Dedifferentiated amniotic fluid mesenchymal stem cell (primary cell): ENCODE data around the gene CIAO2B.
A peak's percentile ranks its signal among the peaks of the same experiment; 100 is the strongest.
"Not testable (repeated sequence)": the region's sequence is repeated elsewhere in the genome, so short reads cannot be mapped to it uniquely, and the experiment has no call there.

Experiments
- DNase-seq: peaks from one replicate; pipeline ENCODE4 v3.0.0-alpha.2; 2016; ENCODE audit errors: extremely low spot score

The CIAO2B gene

DNA sequence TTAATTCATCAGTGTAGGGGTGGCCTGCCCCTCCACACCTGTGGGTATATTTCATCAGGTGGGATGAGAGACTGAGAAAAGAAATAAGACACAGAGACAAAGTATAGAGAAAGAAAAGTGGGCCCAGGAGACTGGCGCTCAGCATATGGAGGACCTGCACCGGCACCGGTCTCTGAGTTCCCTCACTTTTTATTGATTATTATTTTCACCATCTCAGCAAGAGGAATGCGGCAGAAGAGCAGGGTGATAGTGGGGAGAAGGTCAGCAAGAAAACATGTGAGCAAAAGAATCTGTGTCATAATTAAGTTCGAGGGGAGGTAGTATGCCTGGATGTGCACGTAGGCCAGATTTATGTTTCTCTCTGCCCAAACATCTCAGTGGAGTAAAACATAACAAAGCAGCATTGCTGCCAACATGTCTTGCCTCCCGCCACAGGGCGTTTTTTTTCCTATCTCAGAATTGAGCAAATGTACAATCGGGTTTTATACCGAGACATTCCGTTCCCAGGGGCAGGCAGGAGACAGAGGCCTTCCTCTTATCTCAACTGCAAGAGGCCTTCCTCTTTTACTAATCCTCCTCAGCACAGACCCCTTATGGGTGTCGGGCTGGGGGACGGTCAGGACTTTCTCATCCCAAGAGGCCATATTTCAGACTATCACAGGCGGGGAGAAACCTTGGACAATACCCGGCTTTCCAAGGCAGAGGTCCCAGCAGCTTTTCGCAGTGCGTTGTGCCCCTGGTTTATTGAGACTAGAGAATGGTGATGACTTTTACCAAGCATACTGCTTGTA lies 21.4 kb upstream of the CIAO2B start:
- not testable (repeated sequence) for DNase-seq

DNA sequence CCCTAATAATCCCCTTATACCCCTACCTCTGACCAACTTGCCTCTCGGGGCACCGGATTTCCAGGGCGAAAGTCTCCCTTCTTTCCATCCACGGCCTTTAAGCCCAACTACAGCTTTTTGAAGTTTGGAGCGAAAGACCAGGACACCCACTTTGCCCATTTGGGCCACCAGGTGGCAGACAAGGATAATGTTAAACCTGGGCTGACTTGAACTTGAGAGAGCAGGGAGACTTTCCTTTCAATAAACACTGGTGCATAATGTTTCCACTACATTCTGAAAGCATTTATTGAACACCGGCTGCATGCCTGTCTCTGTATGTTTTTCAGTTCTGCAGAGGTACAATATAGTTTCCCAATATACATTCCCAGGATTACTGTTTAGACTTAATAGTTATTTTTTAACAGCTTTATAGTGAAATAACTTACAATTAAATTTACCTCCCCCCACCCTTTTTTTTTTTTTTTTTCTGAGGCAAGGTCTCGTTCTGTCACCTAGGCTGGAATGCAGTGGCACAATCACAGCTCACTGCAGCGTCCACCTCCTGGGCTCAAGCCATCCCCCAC lies 20.0 kb upstream of the CIAO2B start:
- DNase-seq = peak; percentile 75

DNA sequence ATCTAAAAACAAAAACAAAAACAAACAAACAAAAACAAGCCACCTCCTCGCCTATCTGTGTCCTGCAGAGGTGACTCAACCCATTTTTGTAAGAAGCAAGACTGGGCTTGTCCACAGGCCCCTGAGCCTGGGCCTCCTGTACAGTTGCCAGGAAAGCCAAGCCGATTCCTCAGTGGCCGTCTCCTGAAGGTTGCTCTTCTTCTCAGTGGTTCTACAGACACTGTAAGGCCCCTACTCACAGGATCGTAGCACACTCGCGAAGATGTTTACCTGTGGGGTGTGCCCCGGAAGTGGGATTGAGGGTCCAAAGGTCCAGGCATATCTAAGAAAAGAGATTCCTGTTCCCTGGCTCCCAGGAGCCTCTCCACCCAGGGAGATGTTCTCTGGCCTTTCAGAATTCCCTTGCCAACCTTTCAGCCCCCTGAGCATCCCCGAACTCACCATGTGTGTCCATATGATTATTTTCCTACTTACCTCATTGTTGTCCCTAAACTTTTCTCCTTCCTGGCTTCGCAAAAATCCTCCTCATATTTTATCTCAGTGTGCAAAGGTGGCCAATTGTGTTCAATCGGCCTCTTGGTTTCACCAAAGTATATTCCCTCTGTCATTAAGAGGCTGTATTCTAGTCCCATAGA lies 19.4 kb upstream of the CIAO2B start:
- no peak for DNase-seq

DNA sequence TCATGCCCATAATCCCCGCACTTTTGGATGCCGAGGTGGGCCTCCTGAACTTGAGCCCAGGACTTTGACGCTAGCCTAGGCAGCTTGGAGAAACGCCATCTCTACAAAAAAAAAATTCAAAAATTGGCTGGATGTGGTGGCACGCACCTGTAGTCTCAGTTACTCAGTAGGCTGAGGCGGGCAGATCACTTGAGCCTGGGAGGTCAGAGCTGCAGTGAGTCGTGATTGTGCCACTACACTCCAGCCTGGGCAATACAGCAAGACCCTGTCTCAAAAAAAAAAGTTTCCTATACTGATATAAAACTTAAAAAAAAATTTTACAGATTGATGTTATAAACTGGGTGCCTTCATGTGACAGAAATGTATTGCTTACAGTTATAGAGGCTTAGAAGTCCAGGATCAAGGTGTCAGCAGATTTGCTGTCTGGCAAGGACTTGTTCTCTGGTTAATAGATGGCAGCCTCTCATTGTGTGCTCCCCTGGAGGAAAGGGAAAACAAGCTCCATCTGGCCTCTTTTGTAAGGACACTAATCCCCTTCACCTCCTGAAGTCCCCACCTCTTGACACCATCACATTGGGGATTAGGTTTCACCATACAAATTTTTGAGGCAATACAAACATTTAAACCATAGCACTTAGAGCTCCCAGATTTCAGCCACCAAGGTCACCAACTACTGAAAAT lies 18.4 kb upstream of the CIAO2B start:
- no peak for DNase-seq

DNA sequence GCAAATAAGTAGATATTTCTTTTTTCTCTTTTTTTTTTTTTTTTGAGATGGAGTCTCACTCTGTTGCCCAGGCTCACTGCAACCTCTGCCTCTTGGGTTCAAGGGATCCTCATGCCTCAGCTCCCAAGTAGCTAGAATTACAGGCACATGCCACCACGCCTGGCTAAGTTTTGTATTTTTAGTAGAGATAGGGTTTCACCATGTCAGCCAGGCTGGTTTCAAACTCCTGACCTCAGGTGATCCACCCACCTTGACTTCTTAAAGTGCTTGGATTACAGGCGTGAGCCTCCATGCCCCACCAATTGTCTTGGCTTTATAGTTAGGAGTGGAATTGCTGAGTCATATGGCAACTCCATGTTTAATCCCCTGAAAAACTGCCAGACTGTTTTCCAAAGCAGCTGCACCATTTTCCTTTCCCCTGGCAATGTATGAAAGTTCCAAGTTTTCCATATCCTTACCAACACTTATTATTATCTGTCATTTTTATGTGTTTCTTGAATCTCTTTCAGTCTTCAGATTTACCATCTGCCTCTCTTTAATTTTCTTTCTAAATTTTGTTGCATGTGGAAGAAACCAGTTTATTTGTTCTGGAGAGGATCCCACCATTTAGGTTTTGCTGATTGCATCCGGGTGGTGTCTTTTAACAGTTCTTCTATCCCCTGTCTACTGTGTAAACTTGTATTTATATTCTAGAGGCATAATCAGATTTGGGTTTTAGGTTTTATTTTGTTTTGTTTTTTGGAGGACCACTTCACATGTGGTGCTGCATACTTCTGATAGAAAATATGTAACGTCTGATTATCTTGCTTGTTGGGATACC lies 17.0 kb upstream of the CIAO2B start:
- DNase-seq = no peak

DNA sequence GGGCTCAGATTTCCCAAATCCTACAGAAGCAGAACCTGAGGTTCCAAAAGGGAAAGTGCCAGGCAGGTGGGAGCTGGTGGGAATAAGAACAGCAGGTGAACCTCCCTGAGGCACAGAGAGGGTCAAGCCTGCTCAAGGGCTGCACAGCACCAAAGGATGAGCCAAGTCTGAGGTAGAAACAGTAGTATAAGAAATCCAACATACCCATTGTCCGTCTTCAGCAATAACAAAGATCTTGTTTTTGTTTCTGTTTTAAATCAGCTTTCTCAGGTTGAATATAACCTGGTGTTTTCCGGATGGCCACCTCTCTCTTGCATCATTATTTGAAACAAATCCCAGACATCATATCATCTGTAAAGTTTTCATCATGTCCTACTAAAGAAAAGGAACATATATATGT lies 16.2 kb upstream of the CIAO2B start:
- no peak for DNase-seq

DNA sequence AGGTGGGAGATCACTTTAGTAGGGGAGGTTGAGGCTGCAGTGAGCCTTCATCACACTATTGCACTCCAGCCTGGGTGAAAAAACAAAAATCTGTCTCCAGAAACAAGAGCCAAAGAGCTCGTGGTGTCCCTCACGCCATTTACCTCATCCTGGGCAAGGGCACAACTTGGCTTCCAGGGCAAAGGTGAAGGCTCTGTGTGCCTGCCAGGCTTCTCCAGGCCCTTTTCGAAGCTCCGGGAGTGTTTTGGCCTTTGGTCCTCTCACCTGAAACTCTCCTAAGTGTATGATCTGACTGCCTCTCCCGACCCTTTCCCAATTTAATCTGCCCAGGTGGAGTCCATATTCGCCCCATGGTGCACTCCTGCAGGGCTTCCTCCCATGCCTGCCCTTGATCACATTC lies 15.3 kb upstream of the CIAO2B start:
- no peak for DNase-seq

DNA sequence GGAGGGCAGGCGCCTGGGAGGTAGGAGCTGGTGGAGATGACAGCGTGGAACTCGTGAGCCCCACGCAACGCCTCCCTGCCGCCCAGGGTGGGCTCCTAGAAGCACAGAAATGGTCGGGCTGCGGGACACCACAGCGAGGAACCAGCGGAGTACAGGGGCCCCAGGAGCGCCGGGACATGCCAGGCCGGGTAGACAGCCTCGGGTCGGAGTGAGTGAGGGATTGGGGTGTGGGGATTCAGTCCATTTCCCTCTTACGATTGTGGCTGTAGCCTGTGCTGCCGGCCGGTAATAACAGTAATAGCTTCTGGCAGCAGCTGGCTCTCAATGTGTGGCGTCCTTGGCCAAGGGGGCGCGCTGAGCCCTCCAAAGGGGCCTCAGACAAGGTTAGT lies 14.6 kb upstream of the CIAO2B start:
- no peak for DNase-seq

DNA sequence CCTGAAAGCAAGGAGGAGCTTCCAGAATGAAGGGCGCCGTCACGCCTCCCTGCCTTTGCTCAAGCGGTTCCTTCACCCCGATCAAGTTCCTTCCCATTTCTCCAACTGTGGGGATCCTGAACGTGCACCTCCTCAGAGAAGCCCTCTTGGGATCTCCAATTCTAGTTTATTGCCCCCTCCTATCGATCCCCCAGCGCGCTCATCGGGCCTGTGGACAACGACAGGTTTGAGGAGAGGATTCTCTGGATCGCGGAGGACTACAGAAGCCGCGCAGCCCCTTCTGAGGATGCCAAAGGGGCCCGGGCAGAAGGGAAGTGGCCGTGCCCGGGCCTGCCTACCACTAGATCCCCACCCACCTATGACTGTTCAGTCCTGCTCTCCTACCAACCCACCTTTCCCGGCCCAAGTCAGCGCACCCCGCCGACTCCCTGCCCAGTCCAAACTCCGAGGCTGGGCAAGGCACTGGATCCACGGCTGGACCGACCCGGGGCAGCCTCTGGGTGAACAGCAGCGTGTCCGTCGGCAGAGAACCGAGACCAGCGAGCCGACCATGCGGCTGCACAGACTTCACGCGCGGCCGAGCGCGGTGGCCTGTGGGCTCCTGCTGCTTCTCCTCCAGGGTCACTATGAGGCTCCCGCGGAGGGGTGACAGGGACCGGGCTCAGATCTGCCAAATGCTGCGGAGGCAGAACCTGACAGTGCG lies 14.1 kb upstream of the CIAO2B start:
- DNase-seq = no peak

DNA sequence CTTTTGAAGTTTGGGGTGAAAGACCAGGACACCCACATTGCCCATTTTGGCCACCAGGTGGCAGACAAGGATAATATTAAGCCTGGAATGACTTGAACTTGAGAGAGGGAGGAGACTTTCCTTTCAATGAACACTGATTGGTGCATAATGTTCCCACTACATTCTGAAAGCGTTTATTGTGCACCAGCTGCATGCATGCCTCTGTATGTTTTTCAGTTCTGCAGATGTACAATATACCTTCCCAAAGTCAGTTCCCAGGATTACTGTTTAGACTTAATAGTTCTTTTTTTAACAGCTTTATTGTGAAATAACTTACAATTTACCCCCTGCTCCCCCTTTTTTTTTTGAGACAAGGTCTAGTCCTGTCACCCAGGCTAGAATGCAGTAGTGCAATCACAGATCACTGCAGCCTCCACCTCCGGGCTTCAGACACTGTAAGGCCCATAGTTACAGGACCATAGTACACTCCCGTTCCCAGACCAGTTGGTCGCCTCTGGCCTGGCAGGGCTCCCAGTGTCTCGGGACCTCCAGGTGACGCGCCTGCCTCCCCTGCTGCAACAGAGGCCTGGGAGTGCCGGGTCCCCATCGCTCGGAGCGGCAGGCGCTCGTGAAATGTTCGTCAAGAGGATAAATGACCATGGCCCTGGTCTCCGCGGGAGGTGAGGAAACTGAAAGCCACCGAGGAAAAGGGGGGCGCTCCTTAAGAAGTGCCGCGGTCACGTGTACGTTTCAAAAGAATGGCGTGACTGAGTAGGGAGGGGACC lies 13.3 kb upstream of the CIAO2B start:
- peak; percentile 92 for DNase-seq

DNA sequence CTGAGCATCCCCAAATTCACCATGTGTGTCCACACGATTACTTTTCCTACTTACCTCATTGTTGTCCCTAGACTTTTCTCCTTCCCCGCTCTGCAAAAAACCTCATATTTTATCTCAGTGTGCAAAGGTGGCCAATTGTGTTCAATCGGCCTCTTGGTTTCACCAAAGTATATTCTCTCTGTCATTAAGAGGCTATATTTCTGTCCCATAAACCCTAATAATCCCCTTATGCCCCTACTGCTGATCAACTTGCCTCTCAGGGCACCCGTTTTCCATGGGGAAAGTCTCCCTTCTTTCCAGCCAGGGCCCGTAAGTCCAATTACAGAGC lies 12.7 kb upstream of the CIAO2B start:
- DNase-seq = no peak

DNA sequence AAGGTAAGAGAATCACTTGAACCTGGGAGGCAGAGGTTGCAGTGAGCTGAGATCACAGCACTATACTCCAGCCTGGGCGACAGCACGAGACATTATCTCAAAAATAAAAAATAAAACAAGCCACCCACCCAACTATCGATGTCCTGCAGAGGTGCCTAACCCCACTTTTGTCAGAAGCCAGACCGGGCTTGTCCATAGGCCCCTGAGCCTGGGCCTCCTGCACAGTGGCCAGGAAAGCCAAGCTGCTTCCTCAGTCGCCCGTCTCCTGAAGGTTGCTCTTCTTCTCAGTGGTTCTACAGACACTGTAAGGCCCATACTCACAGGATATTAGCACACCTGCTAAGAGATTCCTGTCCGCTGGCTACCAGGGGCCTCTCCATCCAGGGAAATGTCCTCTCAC lies 12.3 kb upstream of the CIAO2B start:
- no peak for DNase-seq

DNA sequence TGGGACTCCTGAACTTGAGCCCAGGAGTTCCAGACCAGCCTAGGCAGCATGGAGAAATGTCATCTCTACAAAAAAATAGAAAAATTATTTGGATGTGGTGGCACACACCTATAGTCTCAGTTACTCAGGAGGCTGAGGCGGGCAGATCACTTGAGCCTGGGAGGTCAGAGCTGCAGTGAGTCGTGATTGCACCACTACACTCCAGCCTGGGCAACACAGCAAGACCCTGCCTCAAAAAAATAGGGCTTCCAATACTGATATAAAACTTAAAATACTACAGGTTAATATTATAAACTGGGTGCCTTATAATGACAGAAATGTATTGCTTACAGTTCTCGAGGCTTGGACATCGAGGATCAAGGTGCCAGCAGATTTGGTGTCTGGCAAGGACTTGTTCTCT lies 11.7 kb upstream of the CIAO2B start:
- no peak for DNase-seq

DNA sequence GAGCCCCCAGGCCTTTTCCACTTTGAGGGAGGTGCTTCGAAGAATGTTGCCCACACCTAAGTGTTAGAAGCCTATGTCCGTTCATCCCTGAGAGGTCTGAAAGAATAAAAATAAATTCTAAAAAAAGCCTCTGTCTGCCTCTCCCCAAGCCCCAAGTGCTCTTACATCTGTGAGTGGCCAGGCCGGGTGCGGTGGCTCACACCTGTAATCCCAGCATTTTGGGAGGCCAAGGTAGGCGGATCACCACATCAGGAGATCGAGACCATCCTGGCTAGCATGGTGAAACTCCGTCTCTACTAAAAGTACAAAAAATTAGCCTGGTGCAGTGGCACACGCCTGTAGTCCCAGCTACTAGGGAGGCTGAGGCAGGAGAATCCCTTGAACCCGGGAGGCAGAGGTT lies 10.8 kb upstream of the CIAO2B start:
- not testable (repeated sequence) for DNase-seq

DNA sequence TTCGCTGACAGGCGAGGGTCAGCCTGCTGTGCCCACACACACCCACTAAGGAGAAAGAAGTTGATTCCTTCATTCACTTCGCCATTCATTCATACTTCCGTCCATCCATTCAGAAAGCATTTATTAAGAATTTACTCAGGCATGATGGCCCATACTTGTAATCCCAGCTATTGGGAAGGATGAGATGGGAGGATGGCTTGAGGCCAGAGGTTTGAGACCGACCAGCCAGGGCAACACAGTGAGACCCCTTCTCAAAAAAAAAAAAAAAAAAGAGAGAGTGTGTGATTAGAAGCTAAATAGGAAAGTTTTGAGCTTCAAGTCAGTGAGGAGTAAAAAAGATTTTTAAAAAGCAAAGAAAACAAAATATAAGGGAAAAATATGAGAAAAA lies 9.8 kb upstream of the CIAO2B start:
- no peak for DNase-seq

DNA sequence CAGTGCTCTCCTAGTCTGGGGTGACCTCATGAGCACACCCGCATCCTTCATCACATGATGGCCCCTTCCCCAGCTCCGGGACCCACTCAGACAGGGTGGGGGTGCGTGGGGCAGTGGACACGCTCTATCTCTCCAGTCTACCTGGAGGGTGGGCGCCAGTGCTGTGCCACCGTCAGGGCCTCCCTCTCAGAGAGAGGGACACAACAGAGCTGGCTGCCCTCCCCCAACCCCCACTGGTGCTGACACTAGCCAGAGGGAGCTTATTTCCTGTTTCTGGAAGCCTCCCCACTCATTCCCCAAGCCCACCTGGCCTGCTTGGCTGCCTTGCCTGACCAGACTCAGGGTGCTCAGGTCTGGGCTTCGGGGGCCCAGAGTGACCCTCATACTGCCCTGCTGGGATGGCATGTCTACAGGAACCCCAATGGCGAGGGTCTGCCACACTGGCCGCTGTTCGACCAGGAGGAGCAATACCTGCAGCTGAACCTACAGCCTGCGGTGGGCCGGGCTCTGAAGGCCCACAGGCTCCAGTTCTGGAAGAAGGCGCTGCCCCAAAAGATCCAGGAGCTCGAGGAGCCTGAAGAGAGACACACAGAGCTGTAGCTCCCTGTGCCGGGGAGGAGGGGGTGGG lies 9.3 kb upstream of the CIAO2B start:
- DNase-seq = no peak

DNA sequence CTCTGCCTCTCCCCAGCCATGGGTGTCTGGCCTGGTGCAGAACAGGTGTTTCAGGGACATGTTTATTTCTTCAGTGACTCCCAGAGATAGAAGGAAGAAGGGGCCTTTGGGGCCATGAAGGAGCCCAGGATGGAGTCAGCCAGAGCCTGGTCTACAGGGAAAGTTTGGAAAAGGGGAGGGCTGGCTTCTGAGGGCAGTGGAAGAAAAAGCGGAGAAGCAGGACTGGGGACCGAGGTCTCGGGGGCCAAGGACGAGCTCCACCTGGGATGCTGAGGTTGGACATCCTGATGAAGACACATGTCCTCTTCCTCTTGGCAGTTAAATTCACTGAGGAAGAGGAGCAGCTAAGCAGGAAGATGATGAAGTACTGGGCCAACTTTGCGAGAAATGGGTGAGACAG lies 8.8 kb upstream of the CIAO2B start:
- no peak for DNase-seq

DNA sequence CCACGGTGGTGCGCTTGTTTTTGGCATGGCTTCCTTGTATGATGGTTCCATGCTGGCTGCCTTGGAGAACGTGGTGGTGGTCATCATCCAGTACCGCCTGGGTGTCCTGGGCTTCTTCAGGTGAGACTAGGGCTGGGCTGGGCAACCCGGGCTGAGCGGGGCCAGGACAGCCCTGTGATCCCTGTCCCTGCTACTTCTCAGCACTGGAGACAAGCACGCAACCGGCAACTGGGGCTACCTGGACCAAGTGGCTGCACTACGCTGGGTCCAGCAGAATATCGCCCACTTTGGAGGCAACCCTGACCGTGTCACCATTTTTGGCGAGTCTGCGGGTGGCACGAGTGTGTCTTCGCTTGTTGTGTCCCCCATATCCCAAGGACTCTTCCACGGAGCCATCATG lies 6.0 kb upstream of the CIAO2B start:
- no peak for DNase-seq

DNA sequence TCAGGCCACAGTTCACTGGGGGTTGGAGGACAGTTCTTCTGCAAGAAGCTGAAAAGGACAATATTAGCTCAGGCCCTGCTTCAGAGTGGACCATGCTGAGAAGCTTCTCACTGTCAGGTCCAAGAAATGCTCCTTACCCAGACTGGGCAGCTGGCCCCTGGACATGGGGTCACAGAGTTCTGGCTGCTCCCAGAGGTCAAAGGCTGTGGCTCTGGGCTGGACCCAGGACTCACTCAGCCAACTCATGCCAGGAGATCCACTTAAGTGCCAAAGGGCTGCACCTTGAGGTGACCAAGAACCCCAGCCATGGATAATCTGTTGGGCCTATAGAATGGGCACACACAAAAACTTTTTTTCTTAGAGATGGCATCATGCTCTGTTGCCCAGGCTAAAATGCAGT lies 5.2 kb upstream of the CIAO2B start:
- DNase-seq = no peak

DNA sequence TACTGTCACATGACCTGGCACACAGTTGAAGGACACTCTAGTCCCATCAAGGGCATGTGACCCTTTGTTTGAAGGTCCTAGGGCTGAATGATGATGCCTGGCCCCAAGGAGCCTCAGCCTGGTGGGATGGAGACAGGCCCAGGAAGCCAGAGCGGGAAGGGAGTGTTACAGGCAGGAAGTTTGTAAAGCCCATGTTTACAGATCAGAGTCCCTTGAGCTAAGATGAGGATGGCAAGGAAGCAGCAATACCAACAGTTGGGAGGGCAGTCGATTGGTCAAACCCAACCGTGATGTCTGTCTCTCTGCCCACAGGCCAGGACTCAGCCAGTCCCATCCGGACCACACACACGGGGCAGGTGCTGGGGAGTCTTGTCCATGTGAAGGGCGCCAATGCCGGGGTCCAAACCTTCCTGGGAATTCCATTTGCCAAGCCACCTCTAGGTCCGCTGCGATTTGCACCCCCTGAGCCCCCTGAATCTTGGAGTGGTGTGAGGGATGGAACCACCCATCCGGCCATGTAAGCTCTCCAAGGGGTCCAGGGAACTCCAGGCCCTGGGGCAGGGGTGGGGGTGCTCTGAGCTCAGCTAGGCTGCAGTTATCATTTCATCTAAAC lies 3.6 kb upstream of the CIAO2B start:
- no peak for DNase-seq
